Nephron (organoid): Measurements from ENCODE around the gene TNS2.
"Not testable (repeated sequence)": the region's sequence is repeated elsewhere in the genome, so short reads cannot be mapped to it uniquely, and the experiment has no call there.

Experiments used
- H3K27ac Mint-ChIP-seq, 3 experiments: 2 replicates each; pipeline ENCODE4 v1.8.0; 2020; ENCODE audit warnings: mixed read lengths in 3 of 3, mild to moderate bottlenecking in 2 of 3, moderate library complexity in 1 of 3
- H3K27me3 Mint-ChIP-seq: 2 replicates; pipeline ENCODE4 v1.8.0; 2021; ENCODE audit warnings: low read depth, mild to moderate bottlenecking, moderate library complexity, mixed read lengths
- H3K36me3 Mint-ChIP-seq: 2 replicates; pipeline ENCODE4 v1.8.0; 2020; ENCODE audit warnings: low read depth, mixed read lengths
- H3K4me1 Mint-ChIP-seq: 2 replicates; pipeline ENCODE4 v1.8.0; 2020; ENCODE audit warnings: mixed read lengths
- H3K4me3 Mint-ChIP-seq, 3 experiments: 2 replicates each; pipeline ENCODE4 v1.8.0; 2020; ENCODE audit warnings: mild to moderate bottlenecking in 3 of 3, mixed read lengths in 3 of 3, moderate library complexity in 2 of 3
- H3K9me3 Mint-ChIP-seq: 2 replicates; pipeline ENCODE4 v1.8.0; 2020; ENCODE audit warnings: mixed read lengths
- TF ChIP-seq, protein P1 (sequence below), 3 experiments: fragments of 200-600 bp; sonication (generic); IDR thresholded peaks; one replicate each; pipeline ENCODE4 v1.5.0; 2021; ENCODE audit warnings: antibody characterized with exemption in 3 of 3; ENCODE audit not compliant: unreplicated experiment in 3 of 3

Gene TNS2

GRCh38 chr12:53014709-53015108 lies 35.2 kb upstream of the TNS2 start:
- TF ChIP-seq, protein P1, sequence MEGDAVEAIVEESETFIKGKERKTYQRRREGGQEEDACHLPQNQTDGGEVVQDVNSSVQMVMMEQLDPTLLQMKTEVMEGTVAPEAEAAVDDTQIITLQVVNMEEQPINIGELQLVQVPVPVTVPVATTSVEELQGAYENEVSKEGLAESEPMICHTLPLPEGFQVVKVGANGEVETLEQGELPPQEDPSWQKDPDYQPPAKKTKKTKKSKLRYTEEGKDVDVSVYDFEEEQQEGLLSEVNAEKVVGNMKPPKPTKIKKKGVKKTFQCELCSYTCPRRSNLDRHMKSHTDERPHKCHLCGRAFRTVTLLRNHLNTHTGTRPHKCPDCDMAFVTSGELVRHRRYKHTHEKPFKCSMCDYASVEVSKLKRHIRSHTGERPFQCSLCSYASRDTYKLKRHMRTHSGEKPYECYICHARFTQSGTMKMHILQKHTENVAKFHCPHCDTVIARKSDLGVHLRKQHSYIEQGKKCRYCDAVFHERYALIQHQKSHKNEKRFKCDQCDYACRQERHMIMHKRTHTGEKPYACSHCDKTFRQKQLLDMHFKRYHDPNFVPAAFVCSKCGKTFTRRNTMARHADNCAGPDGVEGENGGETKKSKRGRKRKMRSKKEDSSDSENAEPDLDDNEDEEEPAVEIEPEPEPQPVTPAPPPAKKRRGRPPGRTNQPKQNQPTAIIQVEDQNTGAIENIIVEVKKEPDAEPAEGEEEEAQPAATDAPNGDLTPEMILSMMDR (IDR thresholded peaks at IDR 0.05; ENCODE audit: unreplicated experiment in 3 of 3) = no peak
- H3K4me1 Mint-ChIP-seq = peaks cover 17% of the 10 kb centered on the region
- no peak overlapping the region for H3K4me3 Mint-ChIP-seq
- H3K9me3 Mint-ChIP-seq = no peaks in the 10 kb centered on the region
- peak overlapping the region in 1 of 3 experiments; percentile 18 for H3K27ac Mint-ChIP-seq
- H3K27me3 Mint-ChIP-seq = no peaks in the 10 kb centered on the region
- peaks cover 62% of the 10 kb centered on the region for H3K36me3 Mint-ChIP-seq

- TF ChIP-seq, protein P1 (IDR thresholded peaks at IDR 0.05; ENCODE audit: unreplicated experiment in 3 of 3) = no peak
- Mint-ChIP-seq H3K4me3 (no peak overlapping the region), H3K36me3 (peaks cover 71% of the 10 kb centered on the region), H3K9me3 (no peaks in the 10 kb centered on the region), H3K4me1 (no peaks in the 10 kb centered on the region), H3K27me3 (no peaks in the 10 kb centered on the region), H3K27ac (no peak overlapping the region)
Observed at GRCh38 chr12:53025250-53025649, 24.6 kb upstream of the TNS2 start.

- not testable (repeated sequence) for H3K27me3 Mint-ChIP-seq
Observed at GRCh38 chr12:53027014-53027413, 22.9 kb upstream of the TNS2 start.

GRCh38 chr12:53031616-53032015 lies 18.2 kb upstream of the TNS2 start:
- no peak overlapping the region for H3K4me3 Mint-ChIP-seq

More at GRCh38 chr12:53027014-53027413, 22.9 kb upstream of the TNS2 start:
- peaks cover 70% of the 10 kb centered on the region for H3K36me3 Mint-ChIP-seq
- not testable (repeated sequence) for H3K4me3 Mint-ChIP-seq, H3K4me1 Mint-ChIP-seq, H3K27ac Mint-ChIP-seq, H3K9me3 Mint-ChIP-seq

DNA sequence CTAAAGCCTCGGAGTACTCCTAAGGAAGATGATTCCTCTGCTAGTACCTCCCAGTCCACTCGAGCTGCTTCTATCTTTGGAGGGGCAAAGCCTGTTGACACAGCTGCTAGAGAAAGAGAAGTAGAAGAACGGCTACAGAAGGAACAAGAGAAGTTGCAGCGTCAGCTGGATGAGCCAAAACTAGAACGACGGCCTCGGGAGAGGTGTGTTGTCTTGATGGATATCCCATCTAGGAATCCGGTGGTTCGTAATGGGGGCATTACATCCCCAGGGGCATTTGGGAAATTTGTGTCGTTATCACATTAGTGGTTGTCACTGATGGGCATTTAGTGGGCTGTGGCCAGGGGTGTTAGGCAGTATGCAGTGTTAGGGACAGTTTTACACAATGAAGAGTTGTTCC lies 16.0 kb upstream of the TNS2 start:
- not testable (repeated sequence) for H3K4me1 Mint-ChIP-seq, H3K9me3 Mint-ChIP-seq, H3K27me3 Mint-ChIP-seq
- peak overlapping the region in 1 of 3 experiments; percentile 54 for H3K4me3 Mint-ChIP-seq
- peak overlapping the region; percentile 74 to 94 (median 83) for H3K27ac Mint-ChIP-seq
- H3K36me3 Mint-ChIP-seq = peaks cover 69% of the 10 kb centered on the region

More at GRCh38 chr12:53031616-53032015, 18.2 kb upstream of the TNS2 start:
- H3K27me3 Mint-ChIP-seq = no peaks in the 10 kb centered on the region
- TF ChIP-seq, protein P1 (IDR thresholded peaks at IDR 0.05; ENCODE audit: unreplicated experiment in 3 of 3) = no peak
- no peak overlapping the region for H3K27ac Mint-ChIP-seq
- peaks cover 70% of the 10 kb centered on the region for H3K36me3 Mint-ChIP-seq
- no peaks in the 10 kb centered on the region for H3K9me3 Mint-ChIP-seq
- H3K4me1 Mint-ChIP-seq = peaks cover 9% of the 10 kb centered on the region

DNA sequence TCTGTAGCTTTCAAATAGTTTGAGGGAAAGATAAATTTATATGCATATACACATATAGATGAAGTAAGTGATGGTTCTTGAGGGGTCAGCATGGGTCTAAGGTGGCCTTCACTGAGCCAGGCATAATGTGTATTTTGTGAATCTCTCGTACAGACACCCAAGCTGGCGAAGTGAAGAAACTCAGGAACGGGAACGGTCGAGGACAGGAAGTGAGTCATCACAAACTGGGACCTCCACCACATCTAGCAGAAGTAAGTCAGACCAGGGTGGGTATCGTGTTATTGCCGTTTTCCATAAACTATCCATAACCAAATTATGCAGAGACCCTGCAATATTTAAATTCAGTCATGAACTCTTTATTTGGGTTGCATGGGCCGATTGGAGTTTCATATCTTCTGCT lies 15.4 kb upstream of the TNS2 start:
- peaks cover 9% of the 10 kb centered on the region for H3K4me1 Mint-ChIP-seq
- no peak overlapping the region for H3K4me3 Mint-ChIP-seq
- H3K27me3 Mint-ChIP-seq = no peaks in the 10 kb centered on the region
- H3K36me3 Mint-ChIP-seq = peaks cover 74% of the 10 kb centered on the region
- TF ChIP-seq, protein P1 (IDR thresholded peaks at IDR 0.05; ENCODE audit: unreplicated experiment in 3 of 3) = no peak
- no peaks in the 10 kb centered on the region for H3K9me3 Mint-ChIP-seq
- peak overlapping the region in 2 of 3 experiments; percentile 74 to 94 for H3K27ac Mint-ChIP-seq

DNA sequence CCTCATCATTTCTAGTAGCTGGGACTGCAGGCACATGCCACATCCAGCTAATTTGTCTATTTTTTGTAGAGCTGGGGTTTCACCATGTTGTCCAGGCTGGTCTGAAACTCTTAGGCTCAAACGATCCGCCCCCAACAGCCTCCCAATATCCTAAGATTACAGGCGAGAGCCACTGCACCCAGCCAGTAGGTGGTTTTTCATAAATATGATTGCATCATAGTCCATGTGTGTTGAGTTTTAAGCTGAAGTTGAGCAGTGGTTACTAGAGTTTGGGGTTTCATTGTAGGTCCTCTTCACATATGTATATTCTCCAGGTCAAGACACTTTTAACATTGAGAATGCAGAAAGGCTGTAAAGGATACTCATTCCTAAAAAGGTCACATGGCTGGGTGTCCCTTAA lies 13.1 kb upstream of the TNS2 start:
- no peak overlapping the region for H3K27ac Mint-ChIP-seq
- H3K9me3 Mint-ChIP-seq = no peaks in the 10 kb centered on the region
- H3K27me3 Mint-ChIP-seq = no peaks in the 10 kb centered on the region
- TF ChIP-seq, protein P1 (IDR thresholded peaks at IDR 0.05; ENCODE audit: unreplicated experiment in 3 of 3) = no peak
- H3K36me3 Mint-ChIP-seq = peaks cover 67% of the 10 kb centered on the region
- H3K4me1 Mint-ChIP-seq = peaks cover 9% of the 10 kb centered on the region
- H3K4me3 Mint-ChIP-seq = no peak overlapping the region
